ENCODE data around the gene FAM118B.
"Not testable (repeated sequence)": the region's sequence is repeated elsewhere in the genome, so short reads cannot be mapped to it uniquely, and the experiment has no call there.

FAM118B gene

GRCh38 chr11:126219547-126219946 is 8.0 kb downstream of the FAM118B start:
- no peak for DNase-seq

GRCh38 chr11:126224647-126225294 is 13.2 kb downstream of the FAM118B start:
- no peak for DNase-seq

GRCh38 chr11:126225295-126225665 is 13.7 kb downstream of the FAM118B start:
- no peak for DNase-seq

- no peak for DNase-seq
Measured at GRCh38 chr11:126226334-126227084, 14.9 kb downstream of the FAM118B start.

GRCh38 chr11:126229858-126230540 is 18.4 kb downstream of the FAM118B start:
- DNase-seq, result no peak

GRCh38 chr11:126231725-126232459 is 20.3 kb downstream of the FAM118B start:
- no peak for DNase-seq

- no peak for DNase-seq
Measured at GRCh38 chr11:126232683-126233082, 21.1 kb downstream of the FAM118B start.

GRCh38 chr11:126233391-126233790 is 21.8 kb downstream of the FAM118B start:
- no peak for DNase-seq

GRCh38 chr11:126246636-126247035 is 35.1 kb downstream of the FAM118B start:
- no peak for DNase-seq

- no peak for DNase-seq
Measured at GRCh38 chr11:126253265-126253664, 41.7 kb downstream of the FAM118B start.

- no peak for DNase-seq
Measured at GRCh38 chr11:126254819-126255218, 43.2 kb downstream of the FAM118B start.

GRCh38 chr11:126255507-126255906 is 43.9 kb downstream of the FAM118B start:
- not testable (repeated sequence) for DNase-seq

- no peak for DNase-seq
Measured at GRCh38 chr11:126256216-126256615, 44.6 kb downstream of the FAM118B start.

- no peak for DNase-seq
Measured at GRCh38 chr11:126257144-126257543, 45.6 kb downstream of the FAM118B start.

- DNase-seq, result no peak
Measured at GRCh38 chr11:126257764-126258163, 46.2 kb downstream of the FAM118B start.

GRCh38 chr11:126262216-126262615 is 50.6 kb downstream of the FAM118B start:
- DNase-seq, result no peak

- DNase-seq, result no peak
Measured at GRCh38 chr11:126263489-126263888, 51.9 kb downstream of the FAM118B start.

GRCh38 chr11:126265811-126266210 is 54.2 kb downstream of the FAM118B start:
- no peak for DNase-seq

- no peak for DNase-seq
Measured at GRCh38 chr11:126267650-126268049, 56.1 kb downstream of the FAM118B start.

GRCh38 chr11:126268361-126268707 is 56.8 kb downstream of the FAM118B start:
- DNase-seq, result no peak

GRCh38 chr11:126268708-126269579 is 57.4 kb downstream of the FAM118B start, which contains the start of the genes FOXRED1 and SRPRA:
FOXRED1 (plus strand) TSS chr11:126269154; CDS start chr11:126269207, 53 bp downstream.
SRPRA (minus strand) TSS chr11:126268895; CDS start chr11:126268804, 91 bp downstream.
- DNase-seq, result peak; percentile 100

GRCh38 chr11:126277322-126277721 is 65.7 kb downstream of the FAM118B start:
- no peak for DNase-seq
